ENCODE measurements around the gene HIBADH.
A peak's percentile ranks its signal among the peaks of the same experiment; 100 is the strongest.
"Not testable (repeated sequence)": the region's sequence is repeated elsewhere in the genome, so short reads cannot be mapped to it uniquely, and the experiment has no call there.

The HIBADH gene

GRCh38 chr7:27593226-27593625, 69.5 kb downstream of the HIBADH start:
- DNase-seq: no peak

DNA sequence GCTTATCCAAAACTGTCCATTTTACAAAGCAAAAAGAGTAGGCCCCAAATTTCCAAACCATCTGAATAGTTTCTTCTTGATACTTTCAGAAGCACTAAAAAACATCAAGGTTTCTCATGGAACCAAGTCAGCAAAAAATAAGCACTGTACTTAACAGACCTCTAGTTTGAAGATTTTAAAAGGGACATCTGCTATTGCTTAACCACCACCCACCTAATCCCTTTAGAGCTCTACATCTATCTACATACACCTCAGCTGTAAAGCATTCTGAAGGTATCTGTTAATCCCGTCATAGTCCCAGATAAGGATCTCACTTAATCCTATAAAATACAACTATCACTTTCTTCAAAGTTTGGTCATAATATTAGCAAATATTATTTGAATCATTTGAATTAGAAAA, 72.3 kb downstream of the HIBADH start:
- DNase-seq: no peak

GRCh38 chr7:27587429-27587828, 75.3 kb downstream of the HIBADH start:
- DNase-seq: no peak

GRCh38 chr7:27586825-27587224, 75.9 kb downstream of the HIBADH start:
- no peak for DNase-seq

DNA sequence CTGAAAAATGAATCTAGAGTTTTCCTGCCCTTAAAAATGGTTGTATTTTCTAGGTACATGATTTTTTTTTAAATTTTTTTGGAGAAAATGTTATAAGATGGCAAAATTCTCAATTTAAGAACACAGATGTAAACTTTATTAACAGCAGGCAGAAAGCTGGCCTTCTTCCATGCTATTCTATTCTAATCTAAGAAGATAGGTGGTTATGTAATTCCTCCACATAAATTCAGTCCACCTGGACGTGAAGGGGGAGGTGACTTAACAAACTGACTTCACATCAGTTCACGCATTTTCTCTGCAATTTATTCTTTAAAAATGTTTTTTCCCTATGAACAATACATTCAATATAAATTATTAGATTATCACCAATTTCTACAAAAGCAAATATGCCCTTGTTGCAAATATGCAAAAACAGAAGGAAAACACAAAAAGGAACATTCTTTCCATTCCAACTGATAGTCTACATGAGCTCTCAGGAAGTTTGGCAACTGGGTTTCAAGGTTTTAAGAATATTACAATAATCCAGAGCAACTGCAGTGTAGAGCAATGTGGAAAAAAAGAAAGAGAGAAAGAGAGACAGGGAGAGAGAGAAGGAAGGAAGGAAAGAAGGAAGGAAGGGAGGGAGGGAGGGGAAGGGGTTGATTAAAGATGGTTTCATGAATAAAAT, 76.8 kb downstream of the HIBADH start:
- no peak for DNase-seq

DNA sequence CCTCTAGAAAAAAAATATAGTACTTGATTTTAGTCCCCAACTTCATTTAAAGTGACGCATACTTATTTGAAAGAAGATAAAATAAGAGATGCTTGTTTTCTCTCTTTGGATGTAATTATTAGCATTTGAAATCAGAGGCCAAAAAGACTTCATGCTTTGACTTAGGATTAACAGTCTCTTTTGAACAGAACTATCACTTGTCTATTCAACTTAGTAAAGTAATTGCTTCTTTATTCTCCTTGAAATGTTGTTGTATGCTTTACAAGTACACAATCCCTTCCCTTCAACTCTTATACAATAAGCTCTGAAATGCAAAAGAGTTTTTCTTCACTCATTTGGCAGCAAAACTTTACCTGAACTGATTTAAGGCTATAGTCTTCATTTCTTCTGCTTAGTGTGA, 80.8 kb downstream of the HIBADH start:
- DNase-seq: no peak

GRCh38 chr7:27581119-27581518, 81.6 kb downstream of the HIBADH start:
- no peak for DNase-seq

DNA sequence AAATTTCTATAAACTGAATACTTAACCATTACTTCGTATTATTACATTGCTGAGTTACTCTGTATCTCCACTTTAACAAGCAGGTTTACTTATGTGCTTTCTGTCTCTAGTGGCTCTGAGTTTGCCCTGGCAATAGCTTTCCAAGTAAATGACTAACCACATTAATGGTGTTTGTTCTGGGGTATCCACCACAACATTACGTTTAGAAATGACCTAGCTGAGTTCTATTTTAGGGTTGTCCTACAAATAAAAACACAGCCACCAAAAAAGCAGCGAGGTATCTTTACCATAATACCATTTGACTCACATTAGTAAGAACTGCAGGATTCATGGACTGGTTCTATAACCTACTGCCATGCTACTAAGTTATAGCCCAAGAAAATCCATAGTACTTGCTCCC, 83.1 kb downstream of the HIBADH start:
- no peak for DNase-seq

GRCh38 chr7:27578169-27578568, 84.5 kb downstream of the HIBADH start:
- not testable (repeated sequence) for DNase-seq

DNA sequence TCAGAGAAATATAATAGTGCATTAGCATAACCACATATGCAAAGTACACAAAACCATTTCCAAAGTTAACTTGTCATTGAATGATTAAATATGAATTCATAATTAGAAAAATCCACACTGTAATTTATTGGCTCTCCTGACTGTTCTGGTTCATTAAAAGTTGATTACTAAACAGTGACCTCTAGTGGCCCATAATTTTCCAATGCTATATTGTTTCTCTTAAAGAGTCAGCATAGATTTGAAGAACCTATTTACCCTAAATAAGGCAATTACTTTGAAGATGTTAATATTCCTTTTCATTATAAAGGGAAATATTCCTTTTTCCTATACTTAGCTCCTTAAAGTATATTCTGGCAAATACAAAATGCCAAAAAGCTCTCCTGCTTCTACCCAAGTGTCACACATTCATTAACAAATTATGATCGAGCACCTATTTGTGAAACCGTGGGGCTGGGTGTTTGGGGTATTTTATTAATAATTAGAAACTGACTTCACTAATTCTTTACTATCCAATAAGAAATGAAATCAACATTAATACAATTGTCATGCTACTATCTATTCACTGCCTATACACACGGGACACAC, 86.2 kb downstream of the HIBADH start:
- DNase-seq: no peak

- DNase-seq: no peak
These were observed 87.1 kb downstream of the HIBADH start for GRCh38 chr7:27575613-27576012.

GRCh38 chr7:27569106-27569505, 93.6 kb downstream of the HIBADH start:
- DNase-seq: no peak

GRCh38 chr7:27567266-27567665, 95.4 kb downstream of the HIBADH start:
- no peak for DNase-seq

GRCh38 chr7:27564881-27565482, 97.7 kb downstream of the HIBADH start:
- no peak for DNase-seq

GRCh38 chr7:27560706-27561235, 101.9 kb downstream of the HIBADH start:
- DNase-seq: no peak

- no peak for DNase-seq
These were observed 107.0 kb downstream of the HIBADH start for GRCh38 chr7:27555670-27556069.

DNA sequence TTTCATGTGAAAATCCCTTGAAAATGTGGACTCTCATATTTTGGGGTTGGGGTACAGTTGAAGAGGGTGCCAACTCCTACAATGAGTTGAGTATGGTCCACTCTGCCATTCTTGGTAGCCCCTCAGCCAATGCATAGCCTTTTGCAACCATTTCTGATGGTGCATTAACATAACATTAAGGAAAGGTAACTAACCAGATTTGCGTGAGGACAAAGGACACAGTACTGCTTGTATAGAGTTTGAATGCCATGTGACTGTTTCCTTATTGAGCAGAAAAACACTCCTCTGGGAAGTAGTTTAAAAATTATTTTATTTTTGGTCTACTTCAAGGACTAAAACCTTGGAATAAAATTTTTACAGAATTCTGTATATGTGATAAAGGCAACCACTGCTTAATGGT, 107.9 kb downstream of the HIBADH start:
- DNase-seq: no peak

DNA sequence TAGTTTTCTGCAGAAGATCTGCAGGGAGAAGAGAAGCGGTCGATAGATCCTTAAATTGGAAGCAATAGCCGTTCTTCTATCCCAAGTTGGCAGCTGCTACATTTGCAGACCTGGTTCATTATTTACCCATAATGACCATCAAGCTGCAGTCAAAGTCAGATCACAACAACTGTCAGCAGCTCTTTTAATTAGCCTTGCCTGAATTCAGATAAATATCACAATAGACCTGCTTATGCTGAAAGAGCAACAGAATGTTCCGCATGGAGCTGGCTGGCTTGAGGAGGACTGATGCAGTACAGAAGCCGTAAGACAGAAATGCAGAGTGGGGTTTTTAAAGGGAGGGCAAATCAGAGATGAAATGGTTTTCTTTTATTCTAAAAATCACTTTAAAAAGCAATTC, 109.4 kb downstream of the HIBADH start:
- no peak for DNase-seq

DNA sequence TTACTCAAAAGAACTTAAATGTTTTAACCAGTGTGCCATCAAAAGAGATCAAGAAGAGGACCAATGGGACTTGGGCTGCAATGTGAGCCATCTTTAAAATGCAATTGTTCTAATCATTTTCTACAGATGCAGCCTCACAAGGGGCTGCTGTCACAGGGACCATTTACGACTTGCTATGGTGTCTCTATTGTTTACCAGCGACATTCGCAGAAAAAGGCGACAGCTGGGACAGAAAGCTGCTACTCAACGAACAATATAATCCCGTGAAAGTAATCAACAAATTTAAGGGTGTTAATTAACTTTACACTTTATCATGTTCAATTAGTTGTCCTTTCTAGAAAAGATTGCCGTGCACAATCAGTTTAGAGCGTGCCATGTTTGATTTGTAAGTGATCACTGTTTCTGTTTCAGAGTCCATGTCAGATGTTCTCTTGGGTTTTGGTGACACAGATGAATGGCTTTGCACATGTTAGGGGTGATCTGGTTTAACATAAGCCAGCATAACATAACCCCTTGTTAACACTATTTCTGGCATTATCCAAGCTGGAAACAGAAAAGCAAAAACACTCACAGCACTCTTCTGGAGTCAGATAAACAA, 110.8 kb downstream of the HIBADH start:
- DNase-seq: peak; percentile 38

GRCh38 chr7:27549606-27550005, 113.1 kb downstream of the HIBADH start:
- DNase-seq: no peak

DNA sequence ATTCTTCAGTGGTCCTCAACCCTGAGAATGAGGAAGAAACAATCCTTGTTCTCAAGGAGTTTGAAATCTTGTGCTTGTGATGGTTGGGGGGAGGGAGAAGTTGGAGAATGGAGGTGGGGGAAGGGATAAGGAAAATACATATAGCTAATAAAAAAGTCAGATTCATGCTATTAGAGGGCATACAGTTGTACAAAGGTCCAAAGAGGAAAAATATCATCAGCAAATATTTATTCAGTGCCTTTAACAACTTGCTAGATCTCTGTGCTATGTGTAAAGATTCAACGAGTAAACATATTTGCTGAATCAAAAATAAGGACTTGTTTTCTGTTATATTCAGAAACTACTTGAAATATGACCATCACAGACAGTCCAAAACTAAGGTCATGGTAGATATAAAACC, 114.4 kb downstream of the HIBADH start:
- no peak for DNase-seq

DNA sequence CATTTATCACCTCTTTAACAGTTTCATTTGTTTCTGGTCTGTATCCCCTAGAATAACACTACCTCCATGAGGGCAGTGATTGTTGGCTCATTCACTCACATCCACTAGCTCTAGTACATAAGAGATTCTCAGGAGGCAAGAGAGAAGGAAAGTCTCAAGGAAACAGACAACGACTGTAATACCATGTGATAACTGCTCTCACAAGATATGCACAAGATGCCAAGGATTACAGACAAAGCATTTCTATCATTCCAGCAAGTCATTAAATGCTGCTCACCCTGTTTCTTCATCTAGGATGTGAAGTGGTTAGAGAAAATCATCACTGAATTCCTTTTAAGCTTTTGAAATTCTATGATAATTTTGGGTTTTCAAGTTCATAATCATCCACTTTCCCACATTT, 115.3 kb downstream of the HIBADH start:
- DNase-seq: no peak

- no peak for DNase-seq
These were observed 116.1 kb downstream of the HIBADH start for GRCh38 chr7:27546610-27547009.

GRCh38 chr7:27535795-27536194, 126.9 kb downstream of the HIBADH start:
- no peak for DNase-seq
